ENCODE data around the gene TRIM10.

The TRIM10 gene

GRCh38 chr6:30160785-30161531 lies at the start of gene TRIM10:
TSS of gene TRIM10 (minus strand) at chr6:30161211. CDS start at chr6:30160858, 353 bp downstream.
- DNase-seq (ENCODE audit: low spot score) = no peak

GRCh38 chr6:30207619-30208295 lies 46.7 kb upstream of the TRIM10 start:
- DNase-seq (ENCODE audit: low spot score) = no peak

GRCh38 chr6:30206799-30207618 lies 46.0 kb upstream of the TRIM10 start:
- DNase-seq (ENCODE audit: low spot score) = no peak

- no peak for DNase-seq (ENCODE audit: low spot score)
Measured at GRCh38 chr6:30206152-30206551, 45.1 kb upstream of the TRIM10 start.

GRCh38 chr6:30204116-30204515 lies 43.1 kb upstream of the TRIM10 start:
- DNase-seq (ENCODE audit: low spot score) = no peak

- DNase-seq (ENCODE audit: low spot score) = no peak
Measured at GRCh38 chr6:30202366-30202765, 41.4 kb upstream of the TRIM10 start.

GRCh38 chr6:30200551-30201281 lies 39.7 kb upstream of the TRIM10 start:
- no peak for DNase-seq (ENCODE audit: low spot score)

GRCh38 chr6:30198166-30199084 lies 37.4 kb upstream of the TRIM10 start:
- DNase-seq (ENCODE audit: low spot score) = no peak

- no peak for DNase-seq (ENCODE audit: low spot score)
Measured at GRCh38 chr6:30196376-30196775, 35.4 kb upstream of the TRIM10 start.

GRCh38 chr6:30195951-30196350 lies 34.9 kb upstream of the TRIM10 start:
- DNase-seq (ENCODE audit: low spot score) = no peak

GRCh38 chr6:30194797-30195690 lies 34.0 kb upstream of the TRIM10 start:
- no peak for DNase-seq (ENCODE audit: low spot score)

- DNase-seq (ENCODE audit: low spot score) = no peak
Measured at GRCh38 chr6:30192076-30192475, 31.1 kb upstream of the TRIM10 start.

GRCh38 chr6:30188541-30188940 lies 27.5 kb upstream of the TRIM10 start:
- no peak for DNase-seq (ENCODE audit: low spot score)

GRCh38 chr6:30185846-30186484 lies 25.0 kb upstream of the TRIM10 start:
- DNase-seq (ENCODE audit: low spot score) = no peak

GRCh38 chr6:30184417-30185031 lies 23.5 kb upstream of the TRIM10 start:
- no peak for DNase-seq (ENCODE audit: low spot score)

GRCh38 chr6:30180145-30180544 lies 19.1 kb upstream of the TRIM10 start:
- no peak for DNase-seq (ENCODE audit: low spot score)

GRCh38 chr6:30178837-30179236 lies 17.8 kb upstream of the TRIM10 start:
- DNase-seq (ENCODE audit: low spot score) = no peak

- no peak for DNase-seq (ENCODE audit: low spot score)
Measured at GRCh38 chr6:30175765-30176164, 14.8 kb upstream of the TRIM10 start.

GRCh38 chr6:30172681-30173080 lies 11.7 kb upstream of the TRIM10 start:
- DNase-seq (ENCODE audit: low spot score) = no peak

Measured in CD4-positive, alpha-beta T cell treated with Interleukin-15 for 4 hours (primary cell).